ENCODE data around the gene NUP210L. TPM values are rescaled to one million over a fixed set of nuclear protein-coding genes. Genes with fewer than 3 reads are reported as not detected.
"Not testable (repeated sequence)": the region's sequence is repeated elsewhere in the genome, so short reads cannot be mapped to it uniquely, and the experiment has no call there.

NUP210L gene
- polyA plus RNA-seq, 3 donors from 2014 or later = 0.13 TPM; not detected in 2

GRCh38 chr1:154115180-154115579, 39.7 kb downstream of the NUP210L start:
- no peaks in the 10 kb centered on the region for H3K9me3 Mint-ChIP-seq
- no peaks in the 10 kb centered on the region for H3K27me3 Mint-ChIP-seq (ENCODE audit: low read depth in 3 of 3)
- peak overlapping the region in 2 of 5 donors; percentile 44 to 57 for H3K4me3 Mint-ChIP-seq
- peak in 2 of 3 donors; percentile 7 to 8 for DNase-seq
- no peaks in the 10 kb centered on the region for H3K36me3 Mint-ChIP-seq
- peaks cover 12 to 14% of the 10 kb centered on the region in 2 donors for H3K4me1 Mint-ChIP-seq
- peak overlapping the region; percentile 60 to 84 (median 71) for H3K27ac Mint-ChIP-seq

GRCh38 chr1:154104433-154105082, 50.3 kb downstream of the NUP210L start:
- Mint-ChIP-seq H3K27ac (no peak overlapping the region), H3K4me3 (no peak overlapping the region), H3K36me3 (peaks cover 0 to 3% (median 0%) of the 10 kb centered on the region in 3 donors)

GRCh38 chr1:154100141-154100540, 54.7 kb downstream of the NUP210L start:
- H3K36me3 Mint-ChIP-seq; H3K4me1 Mint-ChIP-seq; H3K27ac Mint-ChIP-seq; H3K4me3 Mint-ChIP-seq; DNase-seq; H3K9me3 Mint-ChIP-seq; H3K27me3 Mint-ChIP-seq (ENCODE audit: low read depth in 3 of 3): not testable (repeated sequence)

More at GRCh38 chr1:154104433-154105082, 50.3 kb downstream of the NUP210L start:
- no peak for DNase-seq
- no peaks in the 10 kb centered on the region for H3K9me3 Mint-ChIP-seq
- H3K27me3 Mint-ChIP-seq (ENCODE audit: low read depth in 3 of 3) = peaks cover 0 to 3% (median 0%) of the 10 kb centered on the region in 3 donors
- H3K4me1 Mint-ChIP-seq = no peaks in the 10 kb centered on the region

GRCh38 chr1:154097873-154098272, 57.0 kb downstream of the NUP210L start:
- H3K27me3 Mint-ChIP-seq (ENCODE audit: low read depth in 3 of 3) = peaks cover 0 to 2% (median 0%) of the 10 kb centered on the region in 3 donors
- H3K4me3 Mint-ChIP-seq = no peak overlapping the region
- no peak overlapping the region for H3K27ac Mint-ChIP-seq
- H3K36me3 Mint-ChIP-seq = peaks cover 0 to 4% (median 0%) of the 10 kb centered on the region in 3 donors
- DNase-seq = no peak
- H3K4me1 Mint-ChIP-seq = no peaks in the 10 kb centered on the region
- no peaks in the 10 kb centered on the region for H3K9me3 Mint-ChIP-seq

GRCh38 chr1:154095456-154096060, 59.3 kb downstream of the NUP210L start:
- peaks cover 0 to 2% (median 0%) of the 10 kb centered on the region in 3 donors for H3K27me3 Mint-ChIP-seq (ENCODE audit: low read depth in 3 of 3)
- no peaks in the 10 kb centered on the region for H3K4me1 Mint-ChIP-seq
- DNase-seq = no peak
- H3K36me3 Mint-ChIP-seq = peaks cover 0 to 4% (median 0%) of the 10 kb centered on the region in 3 donors
- no peaks in the 10 kb centered on the region for H3K9me3 Mint-ChIP-seq
- no peak overlapping the region for H3K4me3 Mint-ChIP-seq
- H3K27ac Mint-ChIP-seq = no peak overlapping the region

- Mint-ChIP-seq H3K4me3 (no peak overlapping the region), H3K27me3 (ENCODE audit: low read depth in 3 of 3) (peaks cover 0 to 2% (median 0%) of the 10 kb centered on the region in 3 donors), H3K27ac (no peak overlapping the region), H3K9me3 (no peaks in the 10 kb centered on the region), H3K36me3 (no peaks in the 10 kb centered on the region), H3K4me1 (no peaks in the 10 kb centered on the region)
- no peak for DNase-seq
These were observed 60.5 kb downstream of the NUP210L start for GRCh38 chr1:154094411-154094810.

GRCh38 chr1:154093699-154094098, 61.2 kb downstream of the NUP210L start:
- H3K36me3 Mint-ChIP-seq = no peaks in the 10 kb centered on the region
- H3K27me3 Mint-ChIP-seq (ENCODE audit: low read depth in 3 of 3) = no peaks in the 10 kb centered on the region
- no peaks in the 10 kb centered on the region for H3K9me3 Mint-ChIP-seq
- H3K4me1 Mint-ChIP-seq = no peaks in the 10 kb centered on the region
- no peak overlapping the region for H3K4me3 Mint-ChIP-seq
- no peak for DNase-seq
- no peak overlapping the region for H3K27ac Mint-ChIP-seq

GRCh38 chr1:154091706-154092105, 63.2 kb downstream of the NUP210L start:
- peaks cover 0 to 3% (median 0%) of the 10 kb centered on the region in 3 donors for H3K27me3 Mint-ChIP-seq (ENCODE audit: low read depth in 3 of 3)
- H3K27ac Mint-ChIP-seq = no peak overlapping the region
- H3K9me3 Mint-ChIP-seq = no peaks in the 10 kb centered on the region
- no peak for DNase-seq
- H3K4me1 Mint-ChIP-seq = no peaks in the 10 kb centered on the region
- no peaks in the 10 kb centered on the region for H3K36me3 Mint-ChIP-seq
- no peak overlapping the region for H3K4me3 Mint-ChIP-seq

GRCh38 chr1:154087574-154087973, 67.3 kb downstream of the NUP210L start:
- Mint-ChIP-seq H3K9me3 (peaks cover 0 to 3% (median 0%) of the 10 kb centered on the region in 6 donors), H3K27me3 (ENCODE audit: low read depth in 3 of 3) (peaks cover 0 to 11% (median 3%) of the 10 kb centered on the region in 3 donors), H3K27ac (no peak overlapping the region), H3K36me3 (no peaks in the 10 kb centered on the region), H3K4me1 (no peaks in the 10 kb centered on the region), H3K4me3 (no peak overlapping the region)
- no peak for DNase-seq

- not testable (repeated sequence) for H3K27ac Mint-ChIP-seq, DNase-seq, H3K4me3 Mint-ChIP-seq, H3K36me3 Mint-ChIP-seq, H3K9me3 Mint-ChIP-seq, H3K4me1 Mint-ChIP-seq
- H3K27me3 Mint-ChIP-seq (ENCODE audit: low read depth in 3 of 3) = peaks cover 0 to 11% (median 3%) of the 10 kb centered on the region in 3 donors
These were observed 71.8 kb downstream of the NUP210L start for GRCh38 chr1:154083057-154083456.

GRCh38 chr1:154081386-154082126, 73.3 kb downstream of the NUP210L start:
- H3K27ac Mint-ChIP-seq = no peak overlapping the region
- no peaks in the 10 kb centered on the region for H3K4me1 Mint-ChIP-seq
- H3K36me3 Mint-ChIP-seq = peaks cover 0 to 3% (median 3%) of the 10 kb centered on the region in 3 donors
- H3K4me3 Mint-ChIP-seq = no peak overlapping the region
- DNase-seq = no peak
- H3K9me3 Mint-ChIP-seq = peaks cover 0 to 8% (median 4%) of the 10 kb centered on the region in 6 donors
- peaks cover 1 to 6% (median 6%) of the 10 kb centered on the region in 3 donors for H3K27me3 Mint-ChIP-seq (ENCODE audit: low read depth in 3 of 3)

GRCh38 chr1:154076413-154076812, 78.5 kb downstream of the NUP210L start:
- Mint-ChIP-seq H3K4me3 (no peak overlapping the region), H3K27ac (no peak overlapping the region), H3K9me3 (peaks cover 2 to 13% (median 6%) of the 10 kb centered on the region in 6 donors), H3K4me1 (no peaks in the 10 kb centered on the region), H3K27me3 (ENCODE audit: low read depth in 3 of 3) (peaks cover 2 to 10% (median 4%) of the 10 kb centered on the region in 3 donors), H3K36me3 (peaks cover 0 to 6% (median 6%) of the 10 kb centered on the region in 3 donors)
- no peak for DNase-seq

- Mint-ChIP-seq H3K27me3 (ENCODE audit: low read depth in 3 of 3) (peaks cover 2 to 10% (median 4%) of the 10 kb centered on the region in 3 donors), H3K27ac (no peak overlapping the region), H3K4me1 (no peaks in the 10 kb centered on the region), H3K36me3 (peaks cover 0 to 6% (median 6%) of the 10 kb centered on the region in 3 donors), H3K4me3 (no peak overlapping the region), H3K9me3 (peaks cover 2 to 13% (median 6%) of the 10 kb centered on the region in 6 donors)
- no peak for DNase-seq
These were observed 79.1 kb downstream of the NUP210L start for GRCh38 chr1:154075746-154076145.

- peaks cover 0 to 1% of the 10 kb centered on the region in 2 donors for H3K4me1 Mint-ChIP-seq
- H3K36me3 Mint-ChIP-seq = no peaks in the 10 kb centered on the region
- H3K27me3 Mint-ChIP-seq (ENCODE audit: low read depth in 3 of 3) = peaks cover 0 to 8% (median 4%) of the 10 kb centered on the region in 3 donors
- no peak overlapping the region for H3K27ac Mint-ChIP-seq
- no peak for DNase-seq
- no peaks in the 10 kb centered on the region for H3K9me3 Mint-ChIP-seq
- no peak overlapping the region for H3K4me3 Mint-ChIP-seq
These were observed 92.6 kb downstream of the NUP210L start for GRCh38 chr1:154062309-154062708.
